ENCODE data around the gene DHX30.
"Not testable (repeated sequence)": the region's sequence is repeated elsewhere in the genome, so short reads cannot be mapped to it uniquely, and the experiment has no call there.

The DHX30 gene, protein sequence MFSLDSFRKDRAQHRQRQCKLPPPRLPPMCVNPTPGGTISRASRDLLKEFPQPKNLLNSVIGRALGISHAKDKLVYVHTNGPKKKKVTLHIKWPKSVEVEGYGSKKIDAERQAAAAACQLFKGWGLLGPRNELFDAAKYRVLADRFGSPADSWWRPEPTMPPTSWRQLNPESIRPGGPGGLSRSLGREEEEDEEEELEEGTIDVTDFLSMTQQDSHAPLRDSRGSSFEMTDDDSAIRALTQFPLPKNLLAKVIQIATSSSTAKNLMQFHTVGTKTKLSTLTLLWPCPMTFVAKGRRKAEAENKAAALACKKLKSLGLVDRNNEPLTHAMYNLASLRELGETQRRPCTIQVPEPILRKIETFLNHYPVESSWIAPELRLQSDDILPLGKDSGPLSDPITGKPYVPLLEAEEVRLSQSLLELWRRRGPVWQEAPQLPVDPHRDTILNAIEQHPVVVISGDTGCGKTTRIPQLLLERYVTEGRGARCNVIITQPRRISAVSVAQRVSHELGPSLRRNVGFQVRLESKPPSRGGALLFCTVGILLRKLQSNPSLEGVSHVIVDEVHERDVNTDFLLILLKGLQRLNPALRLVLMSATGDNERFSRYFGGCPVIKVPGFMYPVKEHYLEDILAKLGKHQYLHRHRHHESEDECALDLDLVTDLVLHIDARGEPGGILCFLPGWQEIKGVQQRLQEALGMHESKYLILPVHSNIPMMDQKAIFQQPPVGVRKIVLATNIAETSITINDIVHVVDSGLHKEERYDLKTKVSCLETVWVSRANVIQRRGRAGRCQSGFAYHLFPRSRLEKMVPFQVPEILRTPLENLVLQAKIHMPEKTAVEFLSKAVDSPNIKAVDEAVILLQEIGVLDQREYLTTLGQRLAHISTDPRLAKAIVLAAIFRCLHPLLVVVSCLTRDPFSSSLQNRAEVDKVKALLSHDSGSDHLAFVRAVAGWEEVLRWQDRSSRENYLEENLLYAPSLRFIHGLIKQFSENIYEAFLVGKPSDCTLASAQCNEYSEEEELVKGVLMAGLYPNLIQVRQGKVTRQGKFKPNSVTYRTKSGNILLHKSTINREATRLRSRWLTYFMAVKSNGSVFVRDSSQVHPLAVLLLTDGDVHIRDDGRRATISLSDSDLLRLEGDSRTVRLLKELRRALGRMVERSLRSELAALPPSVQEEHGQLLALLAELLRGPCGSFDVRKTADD

DNA sequence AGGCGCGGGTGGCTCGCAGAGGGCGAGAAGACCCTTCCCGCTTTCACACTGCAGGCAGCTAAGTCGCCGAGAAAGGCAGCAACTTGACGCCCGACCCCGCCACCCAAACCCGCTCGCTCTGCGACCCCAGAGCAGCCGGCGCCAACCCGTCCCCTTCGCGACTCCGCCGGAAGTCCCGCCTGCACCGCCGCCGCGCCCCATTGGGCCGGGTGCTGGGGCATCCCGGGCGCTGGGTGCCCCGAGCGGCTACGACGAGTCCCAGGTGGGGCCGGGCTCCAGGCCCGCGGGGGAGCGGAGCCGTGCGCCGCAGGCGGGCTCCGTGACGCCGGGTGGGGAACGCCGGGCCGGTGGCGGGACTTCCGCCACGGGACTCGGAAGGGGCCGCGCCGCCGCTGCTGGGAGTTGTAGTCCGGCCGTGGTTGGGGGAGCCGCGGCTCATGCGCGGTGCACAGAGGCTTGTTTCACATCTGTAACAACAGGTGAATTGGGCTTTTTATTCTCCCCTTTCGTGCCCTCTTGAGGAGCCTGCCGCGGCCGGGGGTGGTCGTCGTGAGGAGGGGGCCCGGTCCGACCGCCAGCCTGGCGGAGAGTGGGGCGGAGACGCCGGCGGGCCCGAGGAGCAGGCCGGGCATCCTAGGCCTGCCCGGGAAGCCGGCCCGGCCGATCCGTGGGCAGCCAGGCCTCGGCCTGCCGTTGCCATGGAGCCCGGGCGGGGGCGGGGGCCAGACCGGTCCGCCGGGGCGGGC, at the start of gene DHX30:
Gene DHX30 (plus strand): TSS at position 405 of the 746 bp plus-strand sequence. CDS start 7,546 bp downstream, outside the sequence.
- no peak for DNase-seq

DNA sequence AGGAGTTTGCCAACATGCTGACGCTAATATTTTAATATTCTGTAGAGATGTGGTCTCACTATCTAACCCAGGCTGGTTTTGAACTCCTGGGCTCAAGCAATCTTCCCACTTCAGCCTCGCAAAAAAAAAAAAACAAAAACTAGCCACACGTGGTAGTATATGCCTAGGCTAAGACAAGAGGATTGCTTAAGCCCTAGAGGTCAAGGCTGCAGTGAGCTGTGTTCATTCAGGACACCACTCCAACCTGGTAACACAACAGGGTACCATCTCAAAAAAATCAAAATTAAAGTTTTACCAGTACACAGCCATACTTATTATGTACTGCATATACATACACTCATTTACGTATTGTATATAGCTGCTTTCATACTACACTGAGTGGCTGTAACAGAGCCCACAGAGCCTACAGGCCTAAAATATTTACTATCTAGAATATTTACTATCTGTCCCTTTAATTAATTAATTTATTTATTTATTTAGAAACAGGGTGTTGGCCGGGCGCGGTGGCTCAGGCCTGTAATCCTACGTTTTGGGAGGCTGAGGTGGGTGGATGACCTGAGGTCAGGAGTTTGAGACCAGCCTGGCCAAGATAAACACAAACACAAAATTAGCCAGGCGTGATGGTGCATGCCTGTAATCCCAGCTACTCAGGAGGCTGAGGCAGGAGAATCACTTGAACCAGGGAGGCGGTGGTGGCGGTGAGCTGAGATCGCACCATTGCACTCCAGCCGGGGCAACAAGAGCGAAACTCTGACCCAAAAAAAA, 44.5 kb upstream of the DHX30 start:
- DNase-seq: no peak

DNA sequence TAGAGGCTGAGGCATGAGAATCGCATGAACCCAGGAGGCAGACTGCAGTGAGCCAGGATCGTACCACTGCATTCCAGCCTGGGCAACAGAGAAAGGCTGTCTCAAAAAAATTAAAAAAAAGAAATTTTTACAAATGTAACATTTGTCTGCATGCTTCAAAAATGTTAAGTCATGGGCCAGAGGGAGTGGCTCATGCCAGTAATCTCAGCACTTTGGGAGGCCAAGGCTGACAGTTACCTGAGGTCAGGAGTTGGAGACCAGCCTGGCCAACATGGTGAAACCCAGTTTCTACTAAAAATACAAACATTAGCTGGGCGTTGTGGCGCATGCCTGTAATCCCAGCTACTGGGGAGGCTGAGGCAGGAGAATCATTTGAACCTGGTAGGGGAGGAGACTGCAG, 42.7 kb upstream of the DHX30 start:
- DNase-seq: not testable (repeated sequence)

DNA sequence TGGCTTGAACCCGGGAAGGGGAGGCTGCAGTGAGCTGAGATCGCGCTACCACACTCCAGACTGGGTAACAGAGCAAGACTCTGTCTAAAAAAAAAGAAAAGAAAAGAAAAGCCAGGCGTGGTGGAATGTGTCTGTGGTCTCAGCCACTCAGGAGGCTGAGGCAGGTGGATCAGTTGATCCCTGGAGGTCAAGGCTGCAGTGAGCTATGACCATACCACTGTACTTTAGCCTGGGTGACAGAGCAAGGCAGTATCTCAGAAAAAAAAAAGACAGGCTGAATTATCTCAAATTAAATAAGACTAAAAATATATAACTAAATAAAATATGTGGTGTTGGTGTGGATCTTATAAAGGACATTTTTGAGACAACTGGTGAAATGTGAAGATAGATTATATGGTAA, 41.9 kb upstream of the DHX30 start:
- DNase-seq: no peak

DNA sequence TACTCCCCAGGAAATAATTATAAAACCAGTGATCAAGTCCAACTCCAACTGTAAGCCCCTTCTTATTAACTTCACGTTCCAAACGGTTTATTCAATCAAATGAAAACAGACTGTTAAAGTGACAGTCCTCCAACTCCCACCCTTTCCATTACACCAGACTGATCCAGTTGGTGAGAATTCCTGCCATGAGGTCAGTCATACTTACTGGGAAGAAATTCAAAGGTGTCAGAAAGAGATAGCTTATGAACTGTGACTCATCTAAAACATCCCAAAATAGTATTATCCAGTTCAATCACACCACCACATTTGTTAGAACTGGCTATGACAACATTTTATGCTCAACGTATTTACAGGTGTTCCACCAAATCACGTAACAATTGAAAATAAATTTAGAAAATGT, 40.7 kb upstream of the DHX30 start:
- DNase-seq: no peak

DNA sequence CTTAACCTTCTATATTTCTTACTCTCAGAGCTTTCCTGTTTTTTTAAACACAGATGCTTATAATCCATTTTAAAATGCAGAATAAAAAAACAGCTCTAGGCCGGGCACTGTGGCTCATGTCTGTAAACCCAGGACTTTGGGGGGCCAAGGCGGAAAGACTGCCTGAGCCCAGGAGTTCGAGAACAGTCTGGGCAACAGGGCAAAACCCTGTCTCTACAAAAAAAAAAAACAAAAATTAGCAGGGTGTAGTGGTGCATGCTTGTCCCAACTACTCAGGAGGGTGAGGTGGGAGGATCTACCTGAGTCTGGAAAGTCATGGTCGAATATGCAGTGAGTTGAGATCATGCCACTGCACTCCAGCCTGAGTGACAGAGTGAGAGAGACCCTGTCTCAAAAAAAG, 36.8 kb upstream of the DHX30 start:
- no peak for DNase-seq

DNA sequence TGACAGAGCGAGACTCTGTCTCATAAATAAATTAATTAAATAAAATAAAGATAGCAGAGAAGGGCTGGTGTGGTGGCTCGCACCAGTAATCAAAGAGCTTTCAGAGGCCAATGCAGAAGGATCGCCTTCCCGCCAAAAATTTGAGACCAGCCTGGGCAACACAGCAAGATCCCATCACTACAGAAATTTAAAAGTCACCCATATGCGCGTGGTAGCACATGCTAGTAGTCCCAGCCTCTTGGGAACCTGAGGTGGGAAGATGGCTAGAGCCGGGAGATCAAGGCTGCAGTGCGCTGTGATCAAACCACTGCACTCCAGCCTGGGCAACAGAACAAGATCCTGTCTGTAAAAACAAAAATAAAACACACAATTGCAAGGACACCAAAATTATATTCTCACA, 30.9 kb upstream of the DHX30 start:
- DNase-seq: no peak

DNA sequence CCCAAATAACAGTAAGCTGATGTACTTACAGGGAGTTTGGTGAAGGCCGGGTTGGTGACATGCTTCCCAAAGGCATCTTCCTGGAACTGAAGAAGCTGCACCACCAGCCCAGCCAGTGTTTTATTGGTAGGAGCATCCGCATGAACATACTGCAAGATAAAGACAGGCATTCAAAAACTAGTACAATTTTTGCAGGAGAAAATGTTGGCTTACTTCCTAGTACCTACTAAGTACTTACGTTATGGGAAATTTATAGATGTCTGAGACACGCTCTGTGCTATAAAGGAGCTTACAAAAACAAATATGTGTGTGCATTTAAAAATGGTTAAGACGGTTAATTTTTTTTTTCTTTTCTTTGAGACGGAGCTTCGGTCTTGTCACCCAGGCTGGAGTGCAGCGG, 30.1 kb upstream of the DHX30 start:
- DNase-seq: no peak

DNA sequence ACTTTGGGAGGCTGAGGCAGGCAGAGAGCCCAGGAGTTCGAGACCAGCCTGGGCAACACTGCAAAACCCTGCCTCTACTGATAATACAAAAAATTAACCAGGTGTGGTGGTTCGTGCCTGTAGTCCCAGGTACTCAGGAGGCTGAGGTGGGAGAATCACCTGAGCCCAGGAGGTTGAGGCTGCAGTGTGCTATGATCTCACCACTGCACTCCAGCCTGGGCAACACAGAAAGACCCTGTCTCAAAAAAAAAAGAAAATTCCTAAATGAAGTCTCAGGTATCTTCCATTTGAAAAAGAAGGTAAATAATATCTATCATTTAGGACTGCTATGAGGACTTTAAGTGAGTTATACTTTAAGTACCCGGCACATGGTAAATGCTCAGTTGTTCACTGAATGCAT, 24.2 kb upstream of the DHX30 start:
- DNase-seq: no peak

DNA sequence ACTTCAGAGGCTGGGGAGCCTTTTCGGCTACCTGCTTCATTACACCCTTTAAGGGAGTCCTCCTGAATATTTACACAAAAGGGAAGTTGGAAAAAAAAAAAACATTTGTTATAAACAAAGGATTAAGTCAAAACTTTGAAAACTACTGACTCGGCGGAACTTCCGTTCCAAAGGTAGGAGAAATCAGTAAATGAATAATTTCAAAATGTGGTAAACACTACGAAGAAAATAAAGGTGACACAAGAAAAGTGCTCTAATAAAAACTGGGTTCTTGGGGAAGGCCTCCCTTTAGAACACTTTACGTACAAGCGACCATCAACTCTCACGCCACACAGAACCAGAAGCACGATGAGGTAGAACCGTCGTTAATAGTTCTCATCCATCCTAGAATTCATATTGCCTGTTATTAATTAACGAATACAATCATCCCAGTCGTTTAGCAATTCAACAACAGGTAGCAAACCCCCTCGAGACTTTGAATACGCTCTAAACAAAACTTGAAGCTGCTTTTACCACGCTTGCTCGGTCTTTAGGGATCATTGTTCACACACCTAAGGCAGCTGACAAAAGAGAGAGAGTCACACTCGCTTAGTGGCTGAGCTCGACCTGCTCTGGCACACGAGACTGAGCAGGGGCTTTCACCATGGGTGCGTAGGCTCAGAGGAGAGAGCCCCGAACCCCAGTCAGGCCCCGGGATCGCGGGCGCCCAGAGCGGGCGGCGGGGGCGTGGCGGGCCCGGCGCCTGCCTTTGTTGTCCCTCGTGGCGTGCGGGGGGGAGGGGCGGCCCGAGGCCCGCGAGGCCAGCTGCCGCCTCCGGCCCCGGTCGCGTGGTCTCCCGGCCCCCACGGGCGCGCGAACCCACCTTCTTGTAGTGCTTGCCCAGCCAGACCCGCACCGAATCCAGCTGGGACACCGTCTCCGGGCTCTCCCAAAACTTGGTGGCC, 21.9 kb upstream of the DHX30 start:
- DNase-seq: no peak

DNA sequence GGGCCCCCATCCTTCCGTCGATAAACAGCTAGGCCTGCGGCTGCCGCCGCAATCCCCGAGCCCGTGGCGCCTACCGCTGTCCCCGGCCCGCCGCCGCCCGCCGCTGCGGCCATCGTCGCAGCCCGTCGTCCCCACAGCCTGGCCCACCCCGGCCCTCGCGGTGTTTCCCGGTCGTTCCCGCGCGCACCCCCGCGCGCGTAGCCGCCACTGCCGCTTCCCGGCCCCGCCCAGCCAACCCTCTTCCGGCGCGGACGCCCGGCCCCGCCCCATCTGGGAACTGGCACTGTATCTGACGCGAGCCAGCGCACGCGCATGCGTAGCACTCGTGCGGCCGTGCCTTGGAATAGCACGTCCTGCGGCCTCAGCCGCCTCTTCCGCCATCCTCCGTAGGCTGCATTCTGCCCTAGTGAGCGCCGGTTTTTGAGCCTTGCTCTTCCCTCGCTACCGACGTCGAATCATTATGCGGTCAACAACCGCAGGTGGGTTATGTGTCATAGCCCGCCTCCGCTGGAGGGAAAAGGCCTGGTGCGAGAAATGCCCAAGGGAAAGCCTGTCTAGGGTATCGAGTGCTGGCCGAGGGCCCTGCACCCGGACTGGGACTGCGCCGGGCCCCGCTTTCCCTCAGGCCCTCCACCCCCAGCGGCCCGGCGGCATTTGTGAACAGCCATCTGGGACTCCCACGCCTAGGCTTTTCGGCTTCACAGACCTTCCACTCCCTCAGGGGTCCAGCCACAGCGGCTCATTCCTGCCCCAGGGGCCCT, 21.1 kb upstream of the DHX30 start, which contains the start of gene SMARCC1:
Gene SMARCC1 (minus strand): TSS at position 209 of the 761 bp plus-strand sequence. CDS start 96 bp downstream, at position 113.
- DNase-seq: peak; percentile 30

DNA sequence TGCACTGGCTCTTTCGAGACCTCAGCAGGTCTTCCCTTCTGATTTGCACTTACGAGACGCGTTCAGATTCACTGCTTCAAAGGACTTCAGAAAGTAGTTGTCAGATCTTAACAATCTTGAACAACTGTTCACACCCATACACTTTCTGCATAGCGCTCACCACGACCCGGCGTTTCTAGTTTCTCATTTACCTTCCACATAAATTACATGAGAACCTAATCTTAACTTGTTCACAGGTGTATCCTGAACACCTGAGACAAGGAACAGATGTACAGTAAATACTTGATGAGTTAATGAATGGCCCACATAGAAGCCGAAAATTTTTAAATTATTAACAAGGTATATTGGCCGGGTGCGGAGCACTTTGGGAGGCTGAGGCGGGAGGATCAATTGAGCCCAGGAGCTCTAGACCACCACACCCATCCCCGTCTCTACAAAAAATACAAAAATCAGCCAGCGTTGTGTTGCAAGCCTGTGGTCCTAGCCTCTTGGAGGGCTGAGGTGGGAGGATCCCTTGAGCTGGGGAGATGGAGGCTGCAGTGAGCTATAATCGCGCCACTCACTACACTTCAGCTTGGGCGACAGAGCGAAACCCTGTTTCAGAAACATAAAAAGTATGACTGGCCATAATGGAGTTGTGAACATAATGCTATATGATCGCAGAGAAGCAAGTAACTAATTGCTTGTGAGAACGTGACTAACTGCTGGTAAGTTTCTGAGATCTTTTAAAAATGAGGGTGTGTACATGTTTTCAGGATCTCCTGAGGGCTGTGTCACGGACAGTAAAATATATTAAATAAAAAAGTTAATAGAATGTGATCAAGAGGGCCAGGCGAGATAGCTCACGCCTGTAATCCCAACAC, 20.3 kb upstream of the DHX30 start:
- no peak for DNase-seq

DNA sequence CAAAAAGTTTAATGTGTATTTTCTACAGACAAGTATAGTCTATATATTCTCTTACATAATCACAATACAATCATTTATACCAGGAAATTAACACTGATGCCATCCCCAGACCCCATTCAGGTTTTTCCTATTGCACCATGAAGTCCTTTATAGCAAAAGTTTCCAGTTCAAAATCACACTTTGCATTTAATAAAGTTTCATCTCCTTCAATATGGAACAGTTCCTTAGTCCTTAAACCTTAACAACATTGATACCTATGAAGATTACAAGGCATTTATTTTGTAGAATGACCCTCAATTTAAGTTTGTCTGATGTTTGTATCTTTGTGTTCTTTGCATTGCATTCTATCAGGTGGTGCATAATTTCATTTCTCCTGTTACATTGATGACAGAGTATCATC, 19.3 kb upstream of the DHX30 start:
- DNase-seq: no peak

DNA sequence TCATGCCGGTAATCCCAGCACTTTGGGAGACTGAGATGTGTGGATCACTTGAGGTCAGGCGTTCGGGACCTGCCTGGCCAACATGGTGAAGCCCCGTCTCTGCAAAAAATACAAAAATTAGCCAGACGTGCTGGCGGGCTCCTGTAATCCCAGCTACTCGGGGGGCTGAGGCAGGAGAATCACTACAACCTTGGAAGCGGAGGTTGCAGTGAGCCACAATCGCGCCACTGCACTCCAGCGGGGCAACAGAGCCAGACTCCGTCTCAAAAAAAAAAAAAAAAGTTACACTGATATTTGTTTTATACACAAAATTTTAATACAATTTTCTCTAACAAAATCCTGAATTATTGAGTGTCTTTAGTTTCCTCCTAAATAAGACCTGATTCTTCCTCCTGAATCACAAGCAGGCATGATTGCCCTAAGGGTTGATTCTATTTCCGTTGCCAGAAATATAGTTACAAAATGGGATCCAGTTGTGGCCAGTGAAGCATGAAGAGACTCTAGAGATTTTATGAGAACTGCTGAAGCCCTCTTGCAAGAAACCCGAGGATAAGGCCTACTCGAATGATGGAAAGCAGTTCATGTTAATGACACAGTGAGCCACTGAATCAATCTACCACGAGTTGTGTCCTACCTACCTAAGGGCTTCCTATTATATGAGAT, 11.6 kb upstream of the DHX30 start:
- DNase-seq: no peak

DNA sequence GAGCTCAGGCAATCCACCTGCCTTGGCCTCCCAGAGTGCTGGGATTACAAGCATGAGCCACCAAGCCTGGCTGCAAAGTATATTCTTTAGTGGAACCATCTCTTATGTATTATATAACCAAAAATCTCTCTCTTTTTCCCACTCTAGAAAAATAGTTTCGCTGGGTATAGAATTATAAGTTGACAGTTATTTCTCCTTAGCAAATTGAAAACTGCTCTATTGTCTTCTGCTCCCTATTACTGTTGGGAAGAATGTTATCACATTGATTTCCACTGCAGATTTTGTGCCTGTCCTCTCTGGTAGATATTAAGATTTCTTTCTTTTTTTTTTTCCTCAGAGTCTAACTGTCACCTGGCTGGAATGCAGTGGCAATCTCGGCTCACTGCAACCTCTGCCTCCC, 10.2 kb upstream of the DHX30 start:
- no peak for DNase-seq

DNA sequence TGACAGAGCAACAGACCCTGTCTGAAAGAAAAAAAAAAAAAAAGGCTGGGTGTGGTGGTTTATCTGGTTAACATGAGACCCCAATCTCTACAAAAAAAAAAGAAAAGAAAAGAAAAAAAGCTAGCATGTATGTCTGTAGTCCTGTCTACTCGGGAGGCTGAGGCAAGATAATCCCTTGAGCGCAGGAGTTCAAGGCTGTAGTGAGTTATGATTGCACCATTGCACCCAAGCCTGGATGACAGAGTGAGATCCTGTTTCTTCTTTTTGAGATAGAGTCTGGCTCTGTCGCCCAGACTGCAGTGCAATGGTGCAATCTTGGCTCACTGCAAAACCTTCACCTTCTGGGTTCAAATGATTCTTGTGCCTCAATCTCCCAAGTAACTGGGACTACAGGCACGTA, 8.4 kb upstream of the DHX30 start:
- no peak for DNase-seq

DNA sequence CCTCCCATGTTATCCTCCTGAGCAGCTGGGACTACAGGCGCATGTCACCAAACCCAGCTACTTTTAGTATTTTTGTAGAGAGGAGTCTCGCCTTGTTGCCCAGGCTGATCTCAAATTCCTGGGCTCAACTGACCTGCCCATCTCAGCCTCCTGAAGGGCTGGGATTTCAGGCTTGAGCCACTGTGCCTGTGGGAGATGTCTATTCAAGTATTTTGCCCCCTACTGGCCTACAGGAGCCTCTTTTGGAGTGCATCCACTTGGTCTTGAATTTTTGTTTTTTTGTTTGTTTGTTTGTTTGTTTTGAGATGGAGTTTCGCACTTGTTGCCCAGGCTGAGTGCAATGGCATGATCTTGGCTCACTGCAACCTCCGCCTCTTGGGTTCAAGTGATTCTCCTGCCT, 3.2 kb upstream of the DHX30 start:
- DNase-seq: no peak

DNA sequence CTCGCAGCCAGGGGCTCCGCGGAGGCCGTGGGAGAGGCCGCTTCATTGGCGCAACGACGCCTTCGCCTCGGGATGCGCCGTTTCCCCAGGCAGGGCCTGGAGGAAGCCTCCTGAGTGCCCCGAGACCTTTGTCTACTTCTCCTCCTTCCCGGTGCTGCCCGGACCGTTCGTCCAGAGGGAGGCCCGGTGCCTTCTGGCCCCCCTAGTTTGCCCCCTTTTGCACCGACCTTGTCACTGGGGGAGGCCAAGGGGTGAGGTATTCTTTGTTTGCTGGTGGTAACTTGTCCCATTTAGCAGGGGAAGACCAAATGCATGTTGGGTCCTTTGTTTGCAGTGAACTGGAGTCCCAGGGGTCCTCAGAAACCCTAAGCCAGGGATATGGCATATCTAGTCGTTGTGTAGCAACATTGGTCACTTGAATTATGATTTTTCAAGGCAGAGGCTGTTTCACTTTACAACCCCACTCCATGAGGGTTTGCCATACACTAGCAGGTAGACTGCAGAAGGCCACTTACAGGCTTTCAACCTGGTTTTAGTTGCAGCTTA, 615 bp downstream of the DHX30 start:
- DNase-seq: no peak

Measured in NCI-H524 treated with DMSO at 0.1 percent for 48 hours (cell line).